ENCODE measurements around the gene SLC9A9.

Gene SLC9A9

DNA sequence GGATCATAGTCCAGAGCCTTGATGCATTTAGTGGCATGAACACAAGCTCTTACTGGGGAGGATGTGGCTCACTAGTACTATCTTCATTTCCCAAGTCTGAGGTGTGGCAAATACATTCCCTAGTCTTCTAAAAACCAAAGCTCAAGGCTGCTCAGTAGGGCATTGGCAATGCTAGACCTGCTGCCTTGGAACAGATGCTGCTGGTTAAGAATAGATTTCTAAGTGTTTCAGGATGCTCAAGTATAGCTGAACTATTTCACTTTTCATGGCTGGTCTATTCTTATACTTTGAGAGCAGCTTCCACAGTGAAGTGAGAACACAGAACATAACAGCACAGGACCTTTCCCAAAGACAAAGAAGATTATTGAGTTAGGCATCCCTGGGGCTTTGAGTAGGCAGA, 549.9 kb downstream of the SLC9A9 start:
- H2BK120ac ChIP-seq (ENCODE audit: low read depth, low read length), result no peak overlapping the region
- no peak overlapping the region for H2BK5ac ChIP-seq (ENCODE audit: low read length)
- no peaks in the 10 kb centered on the region for H3K79me2 ChIP-seq (ENCODE audit: control insufficient read depth, insufficient read depth, low read length)
- no peak overlapping the region for H2BK15ac ChIP-seq (replicated peaks; ENCODE audit: low read depth)
- H3K27me3 ChIP-seq (ENCODE audit: insufficient read depth, low read length, poor library complexity), result no peaks in the 10 kb centered on the region
- no peak overlapping the region for H3K4me2 ChIP-seq (ENCODE audit: low read length)
- no peak overlapping the region for H3K56ac ChIP-seq (ENCODE audit: low read length)
- H3K18ac ChIP-seq (ENCODE audit: low read length), result no peak overlapping the region
- H2AK5ac ChIP-seq (ENCODE audit: low read length), result no peak overlapping the region
- no peaks in the 10 kb centered on the region for H3K4me1 ChIP-seq (ENCODE audit: control insufficient read depth, low read depth, low read length)
- no peak overlapping the region for H3K9ac ChIP-seq (ENCODE audit: low read length)
- no peak overlapping the region for H4K5ac ChIP-seq (ENCODE audit: low read length)
- H3K4me3 ChIP-seq (ENCODE audit: low read length), result no peak overlapping the region
- H3K23ac ChIP-seq (ENCODE audit: low read length), result no peak overlapping the region
- no peak overlapping the region for H4K8ac ChIP-seq (ENCODE audit: low read depth, low read length)
- no peak overlapping the region for H3K4ac ChIP-seq (ENCODE audit: low read depth, low read length)
- H3K79me1 ChIP-seq (ENCODE audit: low read length), result no peaks in the 10 kb centered on the region
- no peak overlapping the region for H3K27ac ChIP-seq (ENCODE audit: low read depth, low read length)
- DNase-seq, result no peak
- no peaks in the 10 kb centered on the region for H3K36me3 ChIP-seq (ENCODE audit: control insufficient read depth, insufficient read depth, low read length)

DNA sequence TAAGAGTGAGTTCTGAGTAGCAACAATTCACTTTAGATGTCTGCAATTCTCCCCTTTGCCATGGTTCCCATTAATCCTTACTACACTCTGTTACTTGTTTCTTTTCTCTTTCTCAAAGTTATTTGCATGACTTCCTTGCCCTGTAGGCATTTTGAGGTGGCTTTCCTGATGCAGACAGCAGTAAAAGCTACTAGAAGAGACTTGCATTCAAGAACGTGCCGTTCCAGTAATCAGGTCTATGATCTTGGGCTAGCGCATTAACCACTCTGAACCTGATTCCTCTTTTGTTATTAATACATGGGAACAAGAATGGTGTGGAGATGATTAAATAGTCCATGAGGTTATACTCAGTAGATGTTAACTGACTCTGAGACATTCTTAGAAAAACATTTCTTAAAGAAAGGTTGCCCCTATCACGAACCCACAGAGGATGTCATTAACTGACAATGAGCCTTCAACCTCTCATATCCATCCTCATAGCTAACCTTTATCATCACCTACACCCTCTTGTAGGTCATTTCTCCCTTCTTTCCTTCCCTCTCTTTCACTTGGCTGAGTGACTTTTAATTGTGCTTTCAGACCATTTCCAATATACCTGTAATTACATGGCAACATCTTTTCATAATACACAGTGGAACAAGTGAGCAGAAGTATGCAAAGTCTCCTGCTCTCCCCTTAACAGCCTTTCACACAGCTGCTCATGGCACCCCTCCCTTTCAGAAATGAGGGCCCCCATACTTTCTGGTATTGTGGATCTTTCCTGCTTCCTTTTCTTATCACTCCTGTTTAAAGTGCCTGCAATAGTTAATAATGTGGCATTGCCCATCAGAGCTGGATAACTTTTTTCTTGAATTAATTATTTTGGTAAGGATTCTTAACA, 552.8 kb downstream of the SLC9A9 start:
- DNase-seq, result peak; percentile 27
- Histone ChIP-seq H4K5ac (ENCODE audit: low read length) (no peak overlapping the region), H3K79me2 (ENCODE audit: control insufficient read depth, insufficient read depth, low read length) (no peaks in the 10 kb centered on the region), H3K36me3 (ENCODE audit: control insufficient read depth, insufficient read depth, low read length) (no peaks in the 10 kb centered on the region), H3K27ac (ENCODE audit: low read depth, low read length) (no peak overlapping the region), H3K4me2 (ENCODE audit: low read length) (no peak overlapping the region), H2BK5ac (ENCODE audit: low read length) (no peak overlapping the region), H2AK5ac (ENCODE audit: low read length) (no peak overlapping the region), H3K9ac (ENCODE audit: low read length) (no peak overlapping the region), H3K23ac (ENCODE audit: low read length) (no peak overlapping the region), H3K18ac (ENCODE audit: low read length) (no peak overlapping the region), H2BK120ac (ENCODE audit: low read depth, low read length) (no peak overlapping the region), H2BK15ac (replicated peaks; ENCODE audit: low read depth) (no peak overlapping the region), H3K4me1 (ENCODE audit: control insufficient read depth, low read depth, low read length) (no peaks in the 10 kb centered on the region), H3K56ac (ENCODE audit: low read length) (no peak overlapping the region), H3K79me1 (ENCODE audit: low read length) (no peaks in the 10 kb centered on the region), H3K4ac (ENCODE audit: low read depth, low read length) (no peak overlapping the region), H4K8ac (ENCODE audit: low read depth, low read length) (no peak overlapping the region), H3K4me3 (ENCODE audit: low read length) (no peak overlapping the region), H3K27me3 (ENCODE audit: insufficient read depth, low read length, poor library complexity) (no peaks in the 10 kb centered on the region)
- no CpG with 5 or more reads among the region's 4 CpGs for WGBS (ENCODE audit: extremely low coverage, insufficient coverage, low lambda C conversion rate)

DNA sequence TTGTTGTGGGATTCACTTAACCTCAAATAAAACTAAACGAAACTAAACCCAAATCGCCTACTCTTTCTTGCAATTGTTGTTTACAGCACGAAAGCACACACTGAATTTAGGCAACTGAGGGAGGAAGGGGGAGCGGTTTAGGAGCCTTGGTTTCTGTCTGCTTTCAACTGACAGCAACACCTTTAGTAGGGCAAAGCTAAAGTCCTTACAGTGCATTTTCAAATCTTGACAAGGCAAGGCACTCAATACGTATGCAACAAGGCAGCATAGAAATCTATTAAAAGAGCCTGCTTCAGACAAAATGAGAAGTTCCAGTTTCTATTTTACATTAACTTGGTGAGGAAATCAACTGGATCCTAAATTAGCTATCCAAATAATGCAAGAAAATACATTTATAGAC, 554.1 kb downstream of the SLC9A9 start:
- no peak overlapping the region for H3K4me2 ChIP-seq (ENCODE audit: low read length)
- no peaks in the 10 kb centered on the region for H3K27me3 ChIP-seq (ENCODE audit: insufficient read depth, low read length, poor library complexity)
- H4K8ac ChIP-seq (ENCODE audit: low read depth, low read length), result no peak overlapping the region
- H3K27ac ChIP-seq (ENCODE audit: low read depth, low read length), result no peak overlapping the region
- no peak overlapping the region for H2AK5ac ChIP-seq (ENCODE audit: low read length)
- no peaks in the 10 kb centered on the region for H3K4me1 ChIP-seq (ENCODE audit: control insufficient read depth, low read depth, low read length)
- no peaks in the 10 kb centered on the region for H3K36me3 ChIP-seq (ENCODE audit: control insufficient read depth, insufficient read depth, low read length)
- H3K23ac ChIP-seq (ENCODE audit: low read length), result no peak overlapping the region
- H3K79me2 ChIP-seq (ENCODE audit: control insufficient read depth, insufficient read depth, low read length), result no peaks in the 10 kb centered on the region
- H3K4ac ChIP-seq (ENCODE audit: low read depth, low read length), result no peak overlapping the region
- H2BK5ac ChIP-seq (ENCODE audit: low read length), result no peak overlapping the region
- H3K56ac ChIP-seq (ENCODE audit: low read length), result no peak overlapping the region
- no peak overlapping the region for H2BK120ac ChIP-seq (ENCODE audit: low read depth, low read length)
- DNase-seq, result no peak
- no CpG with 5 or more reads among the region's 5 CpGs for whole genome bisulfite sequencing (ENCODE audit: extremely low coverage, insufficient coverage, low lambda C conversion rate)
- H3K4me3 ChIP-seq (ENCODE audit: low read length), result no peak overlapping the region
- H3K9ac ChIP-seq (ENCODE audit: low read length), result no peak overlapping the region
- H4K5ac ChIP-seq (ENCODE audit: low read length), result no peak overlapping the region
- H3K18ac ChIP-seq (ENCODE audit: low read length), result no peak overlapping the region
- H3K79me1 ChIP-seq (ENCODE audit: low read length), result no peaks in the 10 kb centered on the region
- no peak overlapping the region for H2BK15ac ChIP-seq (replicated peaks; ENCODE audit: low read depth)

DNA sequence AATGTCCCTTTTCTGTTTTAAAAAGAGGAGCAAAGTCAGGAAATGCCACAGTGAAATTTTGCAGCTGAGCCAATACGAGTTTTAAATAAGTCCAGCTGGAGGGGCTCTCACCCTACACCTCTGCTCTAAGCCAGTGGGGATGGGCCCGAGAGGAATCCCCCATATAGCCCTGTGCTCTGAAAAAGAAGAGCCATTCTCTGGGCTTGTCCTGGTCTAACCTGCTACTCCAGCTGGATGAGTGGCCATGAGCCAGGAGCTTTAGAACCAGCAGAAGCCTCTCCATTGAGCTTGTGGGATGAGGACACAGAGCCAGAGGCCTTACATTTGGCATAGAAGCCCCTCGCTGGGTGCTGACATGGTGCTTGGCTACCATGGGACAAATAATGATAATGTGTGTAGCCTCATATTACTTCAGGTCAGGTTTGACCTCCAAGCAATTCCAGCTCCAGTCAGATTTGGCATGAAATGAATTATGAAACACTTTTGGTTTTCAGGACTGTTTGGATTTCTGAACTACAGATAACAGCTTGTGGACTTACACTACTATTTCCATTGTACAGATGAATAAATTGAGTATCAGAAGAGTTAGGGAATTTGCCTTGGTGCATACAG, 556.3 kb downstream of the SLC9A9 start:
- Histone ChIP-seq H3K79me1 (ENCODE audit: low read length) (no peaks in the 10 kb centered on the region), H3K36me3 (ENCODE audit: control insufficient read depth, insufficient read depth, low read length) (no peaks in the 10 kb centered on the region), H3K18ac (ENCODE audit: low read length) (no peak overlapping the region), H2AK5ac (ENCODE audit: low read length) (no peak overlapping the region), H3K27ac (ENCODE audit: low read depth, low read length) (no peak overlapping the region), H2BK120ac (ENCODE audit: low read depth, low read length) (no peak overlapping the region), H3K27me3 (ENCODE audit: insufficient read depth, low read length, poor library complexity) (no peaks in the 10 kb centered on the region), H3K4me1 (ENCODE audit: control insufficient read depth, low read depth, low read length) (no peaks in the 10 kb centered on the region), H3K23ac (ENCODE audit: low read length) (no peak overlapping the region), H4K5ac (ENCODE audit: low read length) (no peak overlapping the region), H2BK5ac (ENCODE audit: low read length) (no peak overlapping the region), H4K8ac (ENCODE audit: low read depth, low read length) (no peak overlapping the region), H3K9ac (ENCODE audit: low read length) (no peak overlapping the region), H3K79me2 (ENCODE audit: control insufficient read depth, insufficient read depth, low read length) (no peaks in the 10 kb centered on the region), H2BK15ac (replicated peaks; ENCODE audit: low read depth) (no peak overlapping the region), H3K4me3 (ENCODE audit: low read length) (no peak overlapping the region), H3K4ac (ENCODE audit: low read depth, low read length) (no peak overlapping the region), H3K4me2 (ENCODE audit: low read length) (no peak overlapping the region), H3K56ac (ENCODE audit: low read length) (no peak overlapping the region)
- no peak for DNase-seq
- no CpG with 5 or more reads among the region's 3 CpGs for WGBS (ENCODE audit: extremely low coverage, insufficient coverage, low lambda C conversion rate)

DNA sequence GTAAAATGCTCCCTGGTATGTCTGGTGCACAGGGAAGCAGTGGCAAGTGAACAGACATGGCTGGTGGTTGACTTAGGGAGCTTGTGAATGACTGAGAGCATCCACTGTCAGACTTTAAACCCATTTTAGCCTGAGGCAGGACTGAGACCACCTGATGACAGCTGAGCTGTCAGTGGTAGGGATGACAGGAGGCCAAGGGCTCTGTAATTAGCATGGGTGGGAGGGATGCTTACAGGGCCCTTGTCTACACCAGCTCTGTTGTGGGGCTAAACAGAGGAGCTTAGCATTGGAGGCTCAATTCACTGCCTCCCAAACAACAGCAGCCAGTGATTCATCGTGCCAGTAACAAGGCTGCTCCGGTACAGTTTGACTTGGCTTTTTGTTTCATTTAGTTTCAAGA, 559.3 kb downstream of the SLC9A9 start:
- no peak overlapping the region for H3K18ac ChIP-seq (ENCODE audit: low read length)
- H3K36me3 ChIP-seq (ENCODE audit: control insufficient read depth, insufficient read depth, low read length), result no peaks in the 10 kb centered on the region
- no peak overlapping the region for H3K4me3 ChIP-seq (ENCODE audit: low read length)
- H3K4me1 ChIP-seq (ENCODE audit: control insufficient read depth, low read depth, low read length), result no peaks in the 10 kb centered on the region
- no peak overlapping the region for H3K9ac ChIP-seq (ENCODE audit: low read length)
- H3K27me3 ChIP-seq (ENCODE audit: insufficient read depth, low read length, poor library complexity), result no peaks in the 10 kb centered on the region
- H3K4ac ChIP-seq (ENCODE audit: low read depth, low read length), result no peak overlapping the region
- H2BK15ac ChIP-seq (replicated peaks; ENCODE audit: low read depth), result no peak overlapping the region
- no peak overlapping the region for H3K4me2 ChIP-seq (ENCODE audit: low read length)
- H2BK120ac ChIP-seq (ENCODE audit: low read depth, low read length), result no peak overlapping the region
- no peak overlapping the region for H2BK5ac ChIP-seq (ENCODE audit: low read length)
- no peak overlapping the region for H3K56ac ChIP-seq (ENCODE audit: low read length)
- DNase-seq, result no peak
- H3K79me2 ChIP-seq (ENCODE audit: control insufficient read depth, insufficient read depth, low read length), result no peaks in the 10 kb centered on the region
- no peak overlapping the region for H4K5ac ChIP-seq (ENCODE audit: low read length)
- H4K8ac ChIP-seq (ENCODE audit: low read depth, low read length), result no peak overlapping the region
- H3K23ac ChIP-seq (ENCODE audit: low read length), result no peak overlapping the region
- no peak overlapping the region for H2AK5ac ChIP-seq (ENCODE audit: low read length)
- no CpG with 5 or more reads among the region's 2 CpGs for WGBS (ENCODE audit: extremely low coverage, insufficient coverage, low lambda C conversion rate)
- no peak overlapping the region for H3K27ac ChIP-seq (ENCODE audit: low read depth, low read length)
- H3K79me1 ChIP-seq (ENCODE audit: low read length), result no peaks in the 10 kb centered on the region
